Cardiac septum (tissue), 1 donor: ENCODE data around the gene TMEM87B. TPM values are rescaled to one million over a fixed set of nuclear protein-coding genes. Genes with fewer than 3 reads are reported as not detected.
"Not testable (repeated sequence)": the region's sequence is repeated elsewhere in the genome, so short reads cannot be mapped to it uniquely, and the experiment has no call there.

Experiments used
- DNase-seq: peaks from one replicate; pipeline ENCODE4 v3.0.0-alpha.2; 2020; ENCODE audit warnings: low spot score
- intact Hi-C: fragments of 100-400 bp; cut with DNase I; formaldehyde crosslinking; loops from one replicate; pipeline ENCODE4 v1.14.0; 2022
- total RNA-seq: library from RNA; stranded (reverse); fragmentation: NEBNext Ultra II Directional; extraction: Animal tissue kit (Norgen Biotek cat#: 25700); gene quantifications from one replicate; pipeline ENCODE4 v1.2.1, GENCODE V29; 2021
- donor health status: DM: no; HTN: no; CAD: no.

TMEM87B gene
- total RNA-seq, 1 donor from 2014 or later: 11.0 TPM

- no peak for DNase-seq
- intact Hi-C loops: no loop called here
Measured at GRCh38 chr2:112061299-112061698, 6.2 kb downstream of the TMEM87B start.

- no peak for DNase-seq
- intact Hi-C loops: no loop called here
Measured at GRCh38 chr2:112061840-112062239, 6.8 kb downstream of the TMEM87B start.

- no peak for DNase-seq
- intact Hi-C loops: no loop called here
Measured at GRCh38 chr2:112062894-112063293, 7.8 kb downstream of the TMEM87B start.

GRCh38 chr2:112065486-112065885 lies 10.4 kb downstream of the TMEM87B start:
- no peak for DNase-seq
- intact Hi-C loops: no loop called here

GRCh38 chr2:112065966-112066365 lies 10.9 kb downstream of the TMEM87B start:
- no peak for DNase-seq
- intact Hi-C loops: no loop called here

- intact Hi-C loops, DNase-seq: not testable (repeated sequence)
Measured at GRCh38 chr2:112069794-112070193, 14.7 kb downstream of the TMEM87B start.

GRCh38 chr2:112073875-112074274 lies 18.8 kb downstream of the TMEM87B start:
- intact Hi-C loops: no loop called here
- no peak for DNase-seq

- intact Hi-C loops: no loop called here
- DNase-seq: no peak
Measured at GRCh38 chr2:112074506-112074905, 19.4 kb downstream of the TMEM87B start.

- no peak for DNase-seq
- intact Hi-C loops: no loop called here
Measured at GRCh38 chr2:112075490-112076260, 20.6 kb downstream of the TMEM87B start.

GRCh38 chr2:112077814-112078213 lies 22.7 kb downstream of the TMEM87B start:
- DNase-seq: no peak
- intact Hi-C loops: no loop called here

- intact Hi-C loops: no loop called here
- no peak for DNase-seq
Measured at GRCh38 chr2:112081262-112081661, 26.2 kb downstream of the TMEM87B start.

GRCh38 chr2:112084689-112085374 lies 29.8 kb downstream of the TMEM87B start:
- intact Hi-C loops: no loop called here
- DNase-seq: no peak

- intact Hi-C loops: no loop called here
- DNase-seq: no peak
Measured at GRCh38 chr2:112085375-112085730, 30.3 kb downstream of the TMEM87B start.

- DNase-seq: no peak
Measured at GRCh38 chr2:112085916-112086669, 31.0 kb downstream of the TMEM87B start.

GRCh38 chr2:112087346-112088020 lies 32.4 kb downstream of the TMEM87B start:
- intact Hi-C loops: no loop called here
- no peak for DNase-seq

More at GRCh38 chr2:112085916-112086669, 31.0 kb downstream of the TMEM87B start:
- intact Hi-C loops: no loop called here

- intact Hi-C loops: no loop called here
- no peak for DNase-seq
Measured at GRCh38 chr2:112089375-112089774, 34.3 kb downstream of the TMEM87B start.

GRCh38 chr2:112092286-112093041 lies 37.4 kb downstream of the TMEM87B start:
- intact Hi-C loops: no loop called here
- DNase-seq: no peak

GRCh38 chr2:112093216-112093615 lies 38.1 kb downstream of the TMEM87B start:
- intact Hi-C loops: no loop called here
- DNase-seq: no peak

GRCh38 chr2:112095681-112096080 lies 40.6 kb downstream of the TMEM87B start:
- intact Hi-C loops: no loop called here
- no peak for DNase-seq
